NK-92 treated with Interleukin-12 subunit alpha and Interleukin-12 subunit beta, amount 100 ng/mL, for 24 hours (cell line): ENCODE measurements around the gene SMLR1.
"Not testable (repeated sequence)": the region's sequence is repeated elsewhere in the genome, so short reads cannot be mapped to it uniquely, and the experiment has no call there.

ENCODE experiments used
- DNase-seq: peaks from one replicate; lab custom pipeline; 2025; lab: John Stamatoyannopoulos, UW

SMLR1 gene

GRCh38 chr6:130827247-130828149 lies at the start of gene SMLR1:
Gene SMLR1, plus strand, starts transcription at chr6:130827406. Its CDS starts 8 bp downstream, at chr6:130827414.
- no peak for DNase-seq

GRCh38 chr6:130778946-130779657 lies 48.1 kb upstream of the SMLR1 start:
- DNase-seq = no peak

GRCh38 chr6:130779658-130780033 lies 47.6 kb upstream of the SMLR1 start:
- DNase-seq = no peak

- DNase-seq = no peak
These were observed 47.1 kb upstream of the SMLR1 start for GRCh38 chr6:130780122-130780521.

DNA sequence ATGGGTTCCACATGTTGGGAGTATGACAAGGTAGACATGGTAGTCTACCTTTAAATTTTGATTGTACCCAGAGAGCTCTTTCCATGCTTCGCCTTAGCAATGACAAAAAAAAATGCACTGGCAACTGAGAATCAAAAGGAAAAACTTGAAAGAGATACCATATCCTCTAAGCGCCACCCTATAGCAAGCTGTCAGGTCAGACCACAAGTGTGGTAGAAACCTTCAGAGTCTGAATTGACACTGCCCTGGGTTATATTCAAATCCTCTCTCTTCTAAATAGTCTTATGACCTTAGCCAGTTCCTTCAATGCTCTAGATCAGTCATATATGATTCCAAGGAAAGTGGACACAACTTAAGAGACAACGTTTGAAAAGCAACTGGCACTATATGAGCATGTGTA lies 45.6 kb upstream of the SMLR1 start:
- DNase-seq = no peak

- DNase-seq = no peak
These were observed 43.6 kb upstream of the SMLR1 start for GRCh38 chr6:130783416-130784107.

- DNase-seq = no peak
These were observed 39.3 kb upstream of the SMLR1 start for GRCh38 chr6:130787726-130788500.

GRCh38 chr6:130788954-130789353 lies 38.3 kb upstream of the SMLR1 start:
- no peak for DNase-seq

DNA sequence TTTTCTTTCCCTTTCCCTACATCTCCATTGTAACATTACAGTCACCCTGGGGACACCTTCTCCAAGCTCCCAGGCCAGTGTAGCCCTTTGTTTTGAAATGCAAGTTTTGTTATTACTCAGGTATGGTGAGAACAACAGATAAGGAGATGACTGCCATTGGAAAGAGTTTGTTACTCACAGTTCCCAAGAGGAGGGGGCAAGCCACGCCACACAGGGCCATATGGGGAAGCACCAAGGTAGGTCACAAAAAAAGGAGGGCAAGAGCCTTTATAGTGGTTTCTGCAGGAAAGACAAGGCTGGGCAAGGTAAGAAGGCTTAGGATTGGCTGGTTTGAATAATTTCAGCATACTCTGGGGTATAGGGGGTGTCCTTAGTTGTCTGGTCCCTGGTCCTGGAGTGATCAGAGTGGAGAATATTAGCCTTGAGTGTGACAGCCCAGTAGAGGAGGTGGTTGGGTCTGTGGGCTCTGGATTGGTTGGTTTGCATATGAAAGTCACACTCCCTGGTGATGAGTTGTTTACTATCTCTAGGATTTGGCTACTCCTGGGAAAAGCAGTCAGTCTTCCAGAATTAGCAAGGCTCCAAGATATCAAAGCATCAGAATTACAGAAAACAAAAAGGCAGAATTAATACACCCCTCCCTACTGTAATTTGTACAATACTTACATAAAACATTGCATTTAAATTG lies 33.1 kb upstream of the SMLR1 start:
- DNase-seq = no peak

DNA sequence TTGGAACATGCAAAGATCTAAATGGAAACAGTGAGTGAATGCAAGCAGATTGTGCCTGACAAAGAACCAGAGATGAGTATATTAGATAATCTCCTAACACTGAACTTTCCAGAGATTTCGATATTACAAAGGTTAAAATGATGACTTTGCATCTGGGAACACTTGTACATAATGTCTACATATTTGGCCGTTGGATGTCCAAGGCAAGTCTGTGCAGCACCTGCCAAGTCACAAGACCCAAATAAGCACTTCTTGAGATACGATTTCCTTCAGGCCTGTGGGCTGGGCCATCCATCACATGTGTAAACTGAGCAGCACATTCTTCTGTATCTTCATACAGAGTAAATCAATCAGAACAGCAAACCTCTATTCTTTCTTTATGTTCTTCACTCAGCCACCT lies 32.5 kb upstream of the SMLR1 start:
- no peak for DNase-seq

- no peak for DNase-seq
These were observed 30.8 kb upstream of the SMLR1 start for GRCh38 chr6:130796313-130796905.

- no peak for DNase-seq
These were observed 30.1 kb upstream of the SMLR1 start for GRCh38 chr6:130797061-130797460.

DNA sequence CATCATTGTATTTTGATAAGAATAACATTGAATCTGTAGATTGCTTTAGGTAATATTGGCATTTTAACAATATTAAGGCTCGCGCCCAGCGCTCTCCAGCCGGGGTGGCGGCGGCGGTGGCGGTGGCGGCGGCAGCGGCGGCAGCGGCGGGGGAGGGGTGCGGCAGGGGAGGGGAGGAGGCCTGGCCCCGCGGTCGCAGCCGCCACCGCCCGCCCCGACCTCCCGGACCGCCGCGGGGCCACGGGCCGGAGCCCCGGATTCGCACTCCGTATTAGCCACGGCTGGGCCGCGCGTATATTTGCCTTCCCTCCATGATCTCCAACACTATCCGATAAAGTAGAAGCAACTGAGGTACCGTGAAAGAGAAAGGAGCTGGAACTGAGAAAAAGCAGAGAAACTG lies 25.8 kb upstream of the SMLR1 start:
- not testable (repeated sequence) for DNase-seq

DNA sequence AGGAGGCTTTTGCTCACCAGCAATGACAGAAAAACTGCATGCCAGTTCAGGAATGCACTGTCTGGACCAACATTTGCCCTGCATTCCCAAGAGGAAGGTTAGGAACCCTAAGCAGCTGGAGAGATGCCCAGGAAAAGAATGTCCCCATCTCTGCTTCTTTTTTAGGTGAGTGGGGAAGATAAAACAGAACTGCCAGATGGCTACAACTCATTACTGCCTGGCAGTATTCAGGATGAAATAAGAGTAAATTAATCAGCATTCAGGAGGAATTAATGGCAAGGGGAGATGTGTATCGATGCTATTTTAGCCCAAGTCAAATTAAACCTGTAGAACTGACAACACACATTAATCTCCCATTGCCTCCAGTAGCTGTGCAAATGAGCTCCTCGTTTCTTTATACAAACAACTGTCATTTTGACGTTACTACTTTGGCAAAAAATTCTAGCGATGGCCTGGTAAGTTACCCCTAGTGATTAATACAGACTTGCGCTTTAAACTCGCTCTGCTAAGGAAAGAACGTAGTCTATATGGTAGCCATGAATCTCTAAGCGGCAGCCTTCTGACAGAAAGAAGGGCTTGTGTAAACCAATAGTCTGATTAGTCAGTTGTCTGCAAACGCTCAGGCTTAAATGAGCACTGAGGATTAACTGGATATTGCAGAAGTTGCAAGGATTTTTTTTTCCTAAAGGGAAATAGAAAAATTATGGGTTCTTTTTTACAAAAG lies 16.7 kb upstream of the SMLR1 start:
- no peak for DNase-seq

DNA sequence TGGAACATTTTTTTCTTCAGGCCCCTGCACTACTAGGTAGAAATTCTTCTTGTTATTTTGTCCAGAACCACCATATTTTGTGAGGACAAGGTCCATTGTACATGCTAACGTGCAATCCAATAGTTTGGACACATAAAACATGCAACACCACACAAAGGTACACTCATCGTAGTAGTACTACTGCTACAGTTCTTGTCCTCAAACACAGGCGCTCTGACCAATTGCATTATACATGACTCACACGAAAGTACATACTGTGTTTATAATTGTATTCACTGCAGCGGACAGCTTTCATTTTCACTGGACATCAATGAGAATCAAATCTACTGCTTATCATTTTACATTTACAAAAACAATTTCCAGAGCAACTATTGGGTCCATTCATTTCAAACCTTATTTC lies 15.3 kb upstream of the SMLR1 start:
- no peak for DNase-seq

DNA sequence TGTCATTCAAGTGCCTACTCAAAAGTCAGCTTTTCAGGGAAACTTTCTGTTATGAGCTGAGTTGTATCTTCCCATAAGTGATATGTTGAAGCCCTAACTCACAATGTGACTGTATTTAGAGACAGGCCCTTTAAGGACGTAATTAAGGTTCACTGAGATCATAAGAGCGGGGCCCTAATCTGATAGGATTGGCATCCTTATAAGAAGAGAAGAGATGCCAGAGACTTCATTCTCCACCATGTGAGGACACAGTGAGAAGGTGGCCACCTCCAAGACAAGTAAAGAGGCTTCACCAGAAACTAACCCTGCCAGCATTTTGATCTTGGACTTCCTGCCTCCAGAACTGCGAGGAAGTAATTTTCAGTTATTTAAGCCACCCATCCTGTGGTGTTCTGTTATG lies 12.7 kb upstream of the SMLR1 start:
- DNase-seq = no peak

DNA sequence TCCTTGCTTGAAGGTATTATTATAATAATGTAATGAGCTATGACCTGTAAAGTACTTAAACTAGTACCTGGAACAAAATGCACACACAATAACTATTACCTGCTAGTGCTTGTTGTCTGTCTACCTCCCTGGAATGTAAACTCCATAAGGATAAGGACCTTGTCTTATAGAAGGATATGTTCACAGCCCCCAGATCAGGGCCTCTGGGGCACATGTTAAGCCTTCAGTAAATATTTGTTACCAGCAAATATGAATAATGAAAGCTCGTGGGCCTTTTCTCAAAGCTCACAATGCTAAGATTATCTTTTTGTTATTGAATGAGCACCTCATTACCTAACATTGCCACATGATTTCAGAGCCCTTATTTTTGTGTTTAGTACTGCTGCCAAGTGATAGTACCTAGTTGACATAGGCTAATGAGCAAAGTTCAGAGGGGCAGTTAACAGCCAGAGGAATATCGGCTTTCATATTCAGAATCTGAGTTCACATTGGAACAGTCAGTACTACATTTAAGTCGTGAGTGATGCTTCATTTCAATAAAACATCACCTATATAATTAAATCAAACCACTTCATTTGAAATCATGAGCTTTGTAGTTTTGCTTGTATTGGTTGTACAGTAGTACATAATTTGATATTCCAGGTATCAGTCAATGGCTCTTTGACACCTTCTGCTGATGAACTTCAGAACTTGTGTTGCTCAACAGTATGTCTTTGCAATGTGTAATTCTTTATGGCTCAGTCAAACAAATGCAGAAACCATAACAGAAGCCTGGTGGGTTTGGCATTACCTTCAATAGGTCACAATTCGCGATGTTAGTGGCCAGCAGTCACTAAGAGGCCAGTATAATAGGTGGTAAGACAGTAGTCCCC lies 11.8 kb upstream of the SMLR1 start:
- DNase-seq = no peak

DNA sequence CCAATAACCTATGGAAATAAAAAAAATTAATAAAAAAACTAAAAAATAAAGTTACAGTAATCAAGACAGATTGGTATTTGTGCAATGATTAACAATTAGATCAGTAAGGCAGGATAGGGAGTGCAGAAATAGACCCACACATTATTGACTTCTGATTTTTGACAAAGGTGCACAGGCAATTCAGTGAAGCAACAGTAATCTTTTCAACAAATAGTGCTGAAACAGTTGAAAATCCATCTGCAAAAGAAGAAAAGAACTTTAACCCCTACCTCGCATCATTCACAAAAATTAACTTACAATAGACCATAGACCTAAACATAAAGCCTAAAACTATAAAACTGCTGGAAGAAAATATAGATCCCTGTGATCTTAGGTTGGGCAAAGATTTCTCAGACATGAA lies 4.5 kb upstream of the SMLR1 start:
- DNase-seq = no peak

- no peak for DNase-seq
These were observed 2.1 kb upstream of the SMLR1 start for GRCh38 chr6:130824978-130825694.
